HCT116 (cell line): ENCODE data around the gene MDP1. TPM values are rescaled to one million over a fixed set of nuclear protein-coding genes. Genes with fewer than 3 reads are reported as not detected.

ENCODE experiments used
- ATAC-seq: fragments of 200-7000 bp; cut with Tn5 transposase; 2 replicates; pipeline ENCODE4 v1.9.1; 2020; ENCODE audit warnings: mild to moderate bottlenecking, moderate library complexity
- BruUV-seq: library from RNA; stranded (reverse); fragments of 400-500 nt; replicated peaks from 2 replicates; lab custom pipeline; 2021; lab: Mats Ljungman, UMichigan
- CTCF ChIA-PET: fragments of 300-600 bp; sonication (Branson Sonifier 250); formaldehyde crosslinking; loops from one replicate; lab custom pipeline; 2021; ENCODE audit warnings: antibody characterized with exemption; lab: Charles Lee
- POLR2A ChIA-PET: fragments of 300-600, 350-600 bp; sonication (Branson Sonifier 250); formaldehyde crosslinking; loops from one replicate; lab custom pipeline; 2021; ENCODE audit warnings: antibody characterized with exemption; lab: Charles Lee
- RAD21 ChIA-PET, 2 experiments: fragments of 300-600 bp; sonication (Branson Sonifier 250); formaldehyde crosslinking; loops; one replicate each; lab custom pipeline; 2023; ENCODE audit warnings: low total read pairs in 2 of 2; ENCODE audit not compliant: uncharacterized antibody in 2 of 2, unreplicated experiment in 2 of 2, low non-redundant PET in 1 of 2; lab: Charles Lee
- DNase-seq: peaks from one replicate; pipeline ENCODE4 v3.0.0-alpha.2; 2010; ENCODE audit warnings: low read depth, low spot score
- H2AFZ ChIP-seq: fragments of 200-600 bp; shearing (Covaris generic), sonication (generic); 2 replicates; pipeline ENCODE4 v1.6.1; 2017; ENCODE audit warnings: low read depth, mixed run types, mixed read lengths, antibody characterized with exemption, low read length; ENCODE audit not compliant: poor library complexity, severe bottlenecking
- H3K27ac ChIP-seq: 2 replicates; pipeline ENCODE4 v1.5.1; 2012; ENCODE audit warnings: low read depth, low read length
- H3K27me3 ChIP-seq: fragments of 200-600 bp; sonication (generic); 2 replicates; pipeline ENCODE4 v1.6.1; 2016; ENCODE audit warnings: mixed run types, low read length, mixed read lengths; ENCODE audit not compliant: insufficient read depth
- H3K36me3 ChIP-seq, 2 experiments: fragments of 200-500 bp in 1 of 2; fragments of 200-600 bp in 1 of 2; sonication (Bioruptor generic) in 1 of 2; sonication (generic) in 1 of 2; 2 replicates each; pipeline versions ENCODE4 v1.5.1 to v1.6.1; 2014 to 2016; ENCODE audit warnings: low read length in 2 of 2, inconsistent platforms in 1 of 2, mixed read lengths in 1 of 2, mixed run types in 1 of 2; ENCODE audit not compliant: insufficient read depth in 2 of 2, control insufficient read depth in 1 of 2
- H3K4me1 ChIP-seq, 2 experiments: fragments of 200-600 bp in 1 of 2; sonication (generic) in 1 of 2; 2 replicates each; pipeline versions ENCODE4 v1.5.1 to v1.6.1; 2012 to 2017; ENCODE audit warnings: low read length in 2 of 2, inconsistent platforms in 1 of 2, mild to moderate bottlenecking in 1 of 2, mixed read lengths in 1 of 2, mixed run types in 1 of 2, moderate library complexity in 1 of 2; ENCODE audit not compliant: insufficient read depth in 2 of 2, control insufficient read depth in 1 of 2
- H3K4me2 ChIP-seq: fragments of 200-600 bp; sonication (generic); 2 replicates; pipeline ENCODE4 v1.6.1; 2017; ENCODE audit warnings: mixed run types, low read length, mixed read lengths
- H3K4me3 ChIP-seq, 2 experiments: fragments of 200-600 bp in 1 of 2; sonication (generic) in 1 of 2; replicated peaks in 1 of 2; 2 replicates each; pipeline ENCODE4 v1.5.1; 2011 to 2016; ENCODE audit warnings: low read length in 2 of 2, control low read depth in 1 of 2, low read depth in 1 of 2, mild to moderate bottlenecking in 1 of 2, mixed read lengths in 1 of 2, mixed run types in 1 of 2
- H3K79me2 ChIP-seq: fragments of 200-600 bp; sonication (generic); 2 replicates; pipeline ENCODE4 v1.6.1; 2017; ENCODE audit warnings: mild to moderate bottlenecking, mixed run types, low read length, moderate library complexity, mixed read lengths; ENCODE audit not compliant: insufficient read depth
- H3K9ac ChIP-seq: fragments of 200-600 bp; sonication (generic); 2 replicates; pipeline ENCODE4 v1.6.1; 2016; ENCODE audit warnings: low read length, mixed read lengths
- H3K9me2 ChIP-seq: fragments of 200-600 bp; sonication (generic), shearing (Covaris generic); 2 replicates; pipeline ENCODE4 v1.6.1; 2017; ENCODE audit warnings: mixed run types, mild to moderate bottlenecking, moderate library complexity; ENCODE audit not compliant: insufficient read depth
- H3K9me3 ChIP-seq, 2 experiments: fragments of 200-500 bp in 1 of 2; fragments of 200-600 bp in 1 of 2; sonication (Bioruptor generic) in 1 of 2; sonication (generic) in 1 of 2; 2 replicates each; pipeline ENCODE4 v1.6.1; 2014 to 2017; ENCODE audit warnings: low read length in 2 of 2, mixed read lengths in 2 of 2, inconsistent platforms in 1 of 2, low read depth in 1 of 2, mild to moderate bottlenecking in 1 of 2, mixed run types in 1 of 2, moderate library complexity in 1 of 2; ENCODE audit not compliant: control insufficient read depth in 1 of 2, insufficient read depth in 1 of 2
- H4K20me1 ChIP-seq: fragments of 200-600 bp; sonication (generic), shearing (Covaris generic); 2 replicates; pipeline ENCODE4 v1.6.1; 2017; ENCODE audit warnings: mixed run types, mild to moderate bottlenecking, moderate library complexity; ENCODE audit not compliant: insufficient read depth
- CBX3 ChIP-seq: IDR thresholded peaks from 2 replicates; pipeline ENCODE4 v1.6.1; 2012; ENCODE audit warnings: low read depth
- CEBPB ChIP-seq: IDR thresholded peaks from 2 replicates; pipeline ENCODE4 v1.6.1; 2012; ENCODE audit warnings: low read depth
- EGR1 ChIP-seq: IDR thresholded peaks from 2 replicates; pipeline ENCODE4 v1.6.1; 2012; ENCODE audit warnings: low read depth
- EZH2 ChIP-seq: fragments of 200-600 bp; sonication (generic); IDR thresholded peaks from 2 replicates; pipeline ENCODE4 v1.6.1; 2017; ENCODE audit warnings: antibody characterized with exemption, mixed run types
- FOSL1 ChIP-seq: IDR thresholded peaks from 2 replicates; pipeline ENCODE4 v1.6.1; 2012; ENCODE audit warnings: low read depth
- SIN3A ChIP-seq: IDR thresholded peaks from 2 replicates; pipeline ENCODE4 v1.6.1; 2012; ENCODE audit warnings: low read depth
- intact Hi-C: fragments of 100-400 bp; cut with micrococcal nuclease; formaldehyde crosslinking; loops from 2 replicates; pipeline ENCODE4 v1.10.0; 2022
- total RNA-seq: library from RNA; stranded (reverse); gene quantifications from one replicate; pipeline ENCODE4 v1.2.1, GENCODE V29; 2021; ENCODE audit not compliant: unreplicated experiment
- TF ChIP-seq, protein P1 (sequence below): IDR thresholded peaks from 2 replicates; pipeline ENCODE4 v1.6.1; 2012; ENCODE audit warnings: low read depth

Gene MDP1
- total RNA-seq, 1 experiment from 2014 or later = 15.9 TPM

DNA sequence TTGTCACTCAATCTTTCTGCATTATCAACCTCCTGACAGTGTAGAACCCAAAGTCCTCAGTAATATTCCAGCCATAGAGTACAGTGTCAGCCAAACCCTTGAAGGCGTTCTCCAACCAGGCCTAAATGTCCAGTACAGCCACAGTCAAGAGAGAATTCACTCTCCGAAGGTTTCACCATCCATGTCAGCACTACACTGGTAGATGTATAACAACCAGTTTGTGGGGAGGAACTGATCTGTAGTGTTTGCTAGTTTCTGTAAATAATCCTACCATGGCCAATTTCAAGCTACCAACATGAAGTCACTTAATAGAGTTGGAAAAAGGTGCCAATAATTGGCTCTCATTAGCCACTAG lies 456 bp upstream of the MDP1 start:
- BruUV-seq = no TSS peak
- Histone ChIP-seq H3K4me2 (peak overlapping the region; percentile 87), H3K4me3 (peak overlapping the region; percentile 87 to 97), H2AFZ (no peak overlapping the region), H3K36me3 (peaks cover 0 to 2% of the 10 kb centered on the region in 2 experiments; a peak in 1 of 4 replicates), H3K4me1 (peaks cover 22 to 29% of the 10 kb centered on the region in 2 experiments), H3K27ac (peak overlapping the region; percentile 88), H3K9me2 (no peaks in the 10 kb centered on the region), H3K9me3 (no peaks in the 10 kb centered on the region), H3K27me3 (no peaks in the 10 kb centered on the region), H3K9ac (peak overlapping the region; percentile 77), H3K79me2 (peaks cover 34% of the 10 kb centered on the region), H4K20me1 (no peaks in the 10 kb centered on the region)
- TF ChIP-seq EZH2 (no peak), FOSL1 (no peak), SIN3A (no peak), CBX3 (no peak), EGR1 (no peak), CEBPB (no peak)
- TF ChIP-seq, protein P1, sequence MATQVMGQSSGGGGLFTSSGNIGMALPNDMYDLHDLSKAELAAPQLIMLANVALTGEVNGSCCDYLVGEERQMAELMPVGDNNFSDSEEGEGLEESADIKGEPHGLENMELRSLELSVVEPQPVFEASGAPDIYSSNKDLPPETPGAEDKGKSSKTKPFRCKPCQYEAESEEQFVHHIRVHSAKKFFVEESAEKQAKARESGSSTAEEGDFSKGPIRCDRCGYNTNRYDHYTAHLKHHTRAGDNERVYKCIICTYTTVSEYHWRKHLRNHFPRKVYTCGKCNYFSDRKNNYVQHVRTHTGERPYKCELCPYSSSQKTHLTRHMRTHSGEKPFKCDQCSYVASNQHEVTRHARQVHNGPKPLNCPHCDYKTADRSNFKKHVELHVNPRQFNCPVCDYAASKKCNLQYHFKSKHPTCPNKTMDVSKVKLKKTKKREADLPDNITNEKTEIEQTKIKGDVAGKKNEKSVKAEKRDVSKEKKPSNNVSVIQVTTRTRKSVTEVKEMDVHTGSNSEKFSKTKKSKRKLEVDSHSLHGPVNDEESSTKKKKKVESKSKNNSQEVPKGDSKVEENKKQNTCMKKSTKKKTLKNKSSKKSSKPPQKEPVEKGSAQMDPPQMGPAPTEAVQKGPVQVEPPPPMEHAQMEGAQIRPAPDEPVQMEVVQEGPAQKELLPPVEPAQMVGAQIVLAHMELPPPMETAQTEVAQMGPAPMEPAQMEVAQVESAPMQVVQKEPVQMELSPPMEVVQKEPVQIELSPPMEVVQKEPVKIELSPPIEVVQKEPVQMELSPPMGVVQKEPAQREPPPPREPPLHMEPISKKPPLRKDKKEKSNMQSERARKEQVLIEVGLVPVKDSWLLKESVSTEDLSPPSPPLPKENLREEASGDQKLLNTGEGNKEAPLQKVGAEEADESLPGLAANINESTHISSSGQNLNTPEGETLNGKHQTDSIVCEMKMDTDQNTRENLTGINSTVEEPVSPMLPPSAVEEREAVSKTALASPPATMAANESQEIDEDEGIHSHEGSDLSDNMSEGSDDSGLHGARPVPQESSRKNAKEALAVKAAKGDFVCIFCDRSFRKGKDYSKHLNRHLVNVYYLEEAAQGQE = no peak
- ChIA-PET CTCF (interaction anchor here (0.9 to 1.5 kb wide), 5 partner anchors 12 to 83 kb away, joined by 3 to 10 read pairs (median 4); partner anchors contain the start of genes DHRS1, IRF9, NOP9 and RABGGTA), POLR2A (interaction anchor here (1.1 to 1.2 kb wide), 2 partner anchors 12 to 26 kb away, joined by 3 to 6 read pairs; partner anchors contain the start of gene TINF2), RAD21 (no interaction called here)
- no peak for DNase-seq
- intact Hi-C loops = loop anchor here (1.0 to 10.0 kb wide), 3 partner anchors 16 to 218 kb away; partner anchors contain the start of genes GMPR2 and NEDD8
- ATAC-seq = no peak
